NCI-H2196 (cell line): ENCODE measurements around the gene WDFY3.
"Not testable (repeated sequence)": the region's sequence is repeated elsewhere in the genome, so short reads cannot be mapped to it uniquely, and the experiment has no call there.

Experiments
- DNase-seq: peaks from one replicate; lab custom pipeline; 2025; ENCODE audit not compliant: unreplicated experiment; lab: John Stamatoyannopoulos, UW

Gene WDFY3

DNA sequence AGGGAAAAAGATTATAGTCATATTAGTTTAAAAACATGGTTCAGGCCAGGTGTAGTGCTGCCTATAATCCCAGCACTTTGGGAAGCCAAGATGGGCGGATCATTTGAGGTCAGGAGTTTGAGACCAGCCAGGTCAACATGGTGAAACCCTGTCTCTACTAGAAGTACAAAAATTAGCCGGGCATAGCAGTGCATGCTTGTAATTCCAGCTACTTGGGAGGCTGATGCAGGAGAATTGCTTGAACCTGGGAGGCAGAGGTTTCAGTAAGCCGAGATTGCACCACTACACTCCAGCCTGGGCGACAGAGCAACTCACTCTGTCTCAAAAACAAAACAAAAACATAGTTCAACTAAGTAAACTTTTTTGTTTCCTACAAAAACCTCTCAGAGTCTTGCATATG is 283.8 kb downstream of the WDFY3 start:
- not testable (repeated sequence) for DNase-seq

DNA sequence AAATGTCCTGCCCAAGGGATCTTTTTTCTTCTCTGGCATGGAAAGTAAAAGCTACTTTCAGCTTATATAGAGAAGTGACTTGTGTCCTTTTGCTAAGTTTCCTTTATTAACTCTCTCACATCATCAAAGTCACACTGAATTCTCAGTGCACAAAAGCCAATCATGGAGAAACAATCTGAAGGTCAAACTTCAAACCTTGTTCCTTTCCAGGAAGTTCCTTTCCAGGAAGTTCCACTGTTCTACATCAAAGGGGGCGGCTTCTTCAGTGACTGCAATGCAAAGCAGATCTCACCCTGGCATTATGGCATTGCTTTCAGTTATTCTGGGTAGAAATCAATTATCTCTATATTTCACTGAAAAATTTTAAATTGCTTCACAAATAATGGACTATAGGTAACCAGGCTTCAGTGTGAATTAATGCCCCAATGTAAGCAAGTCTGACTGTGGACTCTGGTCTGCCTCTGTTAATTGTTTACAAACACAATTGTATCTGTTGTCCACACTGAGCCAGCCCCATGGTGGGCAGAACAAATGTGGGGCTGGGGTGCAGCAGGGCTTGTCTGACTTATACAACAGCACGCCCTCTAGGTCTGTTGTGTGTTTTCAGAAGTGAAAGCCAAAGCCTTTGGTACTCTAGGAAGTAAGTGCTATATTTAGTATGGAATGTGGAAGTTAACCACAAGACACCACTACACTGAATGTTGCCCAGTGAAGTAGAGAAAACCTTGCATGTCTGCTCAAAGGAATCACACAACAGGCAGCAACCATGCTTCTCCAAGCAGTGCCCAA is 284.8 kb downstream of the WDFY3 start:
- no peak for DNase-seq

DNA sequence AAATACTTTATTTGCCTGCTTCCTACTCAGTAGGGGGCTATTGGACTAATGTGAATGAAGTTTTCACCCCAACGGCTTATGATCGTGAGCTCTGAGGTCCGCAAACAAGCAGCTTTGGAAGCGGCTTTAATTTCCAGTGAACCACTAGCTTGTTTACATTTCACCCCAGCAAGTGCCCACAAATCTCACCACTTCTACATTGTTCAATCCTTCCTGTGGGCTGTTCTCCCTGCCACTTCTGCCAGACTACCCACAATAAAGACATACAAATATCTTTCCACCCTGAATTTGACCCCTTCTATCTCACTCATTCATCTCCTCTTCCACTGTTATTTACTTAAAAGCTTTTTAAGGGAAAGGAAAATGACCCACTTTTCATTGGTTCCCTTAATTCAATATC is 285.5 kb downstream of the WDFY3 start:
- DNase-seq: no peak

DNA sequence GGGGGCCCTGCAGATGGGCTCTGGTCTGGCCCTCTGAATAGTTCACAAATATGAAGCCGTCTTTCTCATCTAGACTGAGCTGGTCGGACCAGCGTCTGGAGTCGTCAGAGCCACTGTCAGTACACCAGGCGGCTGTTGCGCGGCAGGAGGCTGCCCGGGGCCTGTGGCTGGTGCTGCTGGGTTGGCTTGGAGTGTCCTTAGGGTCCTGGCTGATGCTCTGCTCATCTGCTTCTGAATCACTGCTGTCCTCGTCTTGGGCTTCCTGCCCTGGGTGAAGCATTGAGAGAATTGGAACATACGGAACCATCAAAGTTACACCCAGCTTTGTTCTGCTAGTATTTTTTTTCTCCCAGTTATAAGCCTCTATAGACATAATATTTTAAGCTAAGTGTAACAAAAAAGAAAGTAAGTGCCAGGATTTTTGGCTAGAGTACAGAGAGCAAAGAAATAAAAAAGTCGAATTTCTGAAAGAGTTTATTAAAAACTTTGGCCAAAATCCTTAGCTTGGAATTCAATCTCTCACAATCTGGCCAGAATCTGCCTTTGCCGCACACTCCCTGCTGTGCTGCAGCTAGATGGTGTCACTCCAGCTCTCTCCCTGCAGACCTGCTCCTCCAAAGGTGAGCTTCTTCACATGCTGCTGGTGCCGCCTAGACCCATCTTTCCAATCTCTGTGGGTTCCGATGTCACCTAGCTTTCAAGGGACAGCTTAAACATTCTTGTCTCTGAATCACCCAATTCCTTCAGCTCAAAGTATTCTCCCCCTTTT is 287.3 kb downstream of the WDFY3 start:
- DNase-seq: no peak

DNA sequence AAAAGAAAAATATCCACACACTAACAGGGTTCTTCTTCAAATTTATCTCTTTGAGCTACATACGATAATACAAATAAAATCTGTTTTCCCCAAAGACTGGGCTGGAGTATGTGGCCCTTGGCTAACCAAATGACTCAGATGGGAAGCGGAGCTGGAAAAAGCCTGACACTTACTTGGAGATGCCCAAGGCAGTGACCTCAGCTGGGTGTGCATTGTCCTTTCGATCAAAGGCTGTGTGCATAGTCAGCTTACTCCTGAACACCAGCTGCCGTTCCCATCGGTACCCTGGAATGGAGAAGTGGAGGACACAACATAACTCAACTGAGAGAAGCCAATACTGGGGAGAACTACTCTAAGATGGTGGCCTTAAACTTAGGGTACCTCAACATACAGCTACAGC is 288.5 kb downstream of the WDFY3 start:
- no peak for DNase-seq

DNA sequence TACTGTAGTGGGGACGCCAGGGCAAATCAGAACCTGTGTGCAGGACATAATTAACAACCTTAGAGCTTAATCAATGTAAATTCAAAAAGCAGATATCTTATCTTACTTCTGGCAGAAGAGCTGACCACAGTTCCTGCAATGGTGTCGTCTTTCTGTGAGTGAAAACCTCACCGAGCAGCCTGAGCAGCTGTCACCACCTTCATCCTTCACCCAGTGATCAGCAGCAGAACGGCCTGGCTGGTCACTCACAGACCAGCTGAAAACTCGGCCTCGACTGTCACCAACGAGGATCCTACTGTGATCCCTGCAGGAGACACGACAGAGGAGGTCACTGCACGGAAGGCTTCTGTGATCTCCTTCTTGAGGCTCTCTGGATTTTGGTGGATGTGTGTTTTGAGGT is 289.4 kb downstream of the WDFY3 start:
- DNase-seq: no peak

DNA sequence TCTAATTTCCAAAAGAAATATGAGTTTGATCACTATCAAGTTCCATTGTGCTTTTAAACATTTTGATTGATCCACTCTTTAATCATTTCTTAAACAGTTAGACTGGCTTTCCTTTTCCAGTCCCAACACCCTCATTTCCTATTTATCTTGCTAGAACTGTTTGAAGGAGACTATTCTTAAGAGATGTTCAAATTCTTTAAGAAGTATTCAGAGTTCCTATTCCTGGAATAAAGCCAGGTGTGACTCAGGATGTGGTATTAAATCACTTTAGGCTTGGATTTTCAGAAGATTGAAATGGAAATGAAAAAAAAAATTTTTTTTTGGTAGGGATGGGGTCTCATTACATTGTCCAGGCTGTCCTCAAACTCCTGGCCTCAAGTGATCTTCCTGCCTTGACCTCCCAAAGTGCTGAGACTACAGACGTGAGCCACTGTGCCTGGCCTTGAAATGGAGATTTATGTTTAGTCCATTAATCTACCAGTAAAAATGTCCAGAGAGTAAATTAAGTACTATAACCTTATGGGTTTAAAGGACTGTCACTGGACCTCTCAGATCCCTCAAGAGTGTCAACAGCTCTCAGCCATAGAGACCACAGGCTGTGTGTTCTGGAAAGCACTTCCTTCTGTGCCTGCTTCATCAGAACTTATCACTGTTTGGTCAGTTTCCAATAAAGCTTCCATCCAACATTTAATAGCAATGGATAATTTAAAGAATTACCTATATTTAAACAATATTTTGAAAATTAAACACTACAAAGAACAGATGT is 292.8 kb downstream of the WDFY3 start:
- no peak for DNase-seq

DNA sequence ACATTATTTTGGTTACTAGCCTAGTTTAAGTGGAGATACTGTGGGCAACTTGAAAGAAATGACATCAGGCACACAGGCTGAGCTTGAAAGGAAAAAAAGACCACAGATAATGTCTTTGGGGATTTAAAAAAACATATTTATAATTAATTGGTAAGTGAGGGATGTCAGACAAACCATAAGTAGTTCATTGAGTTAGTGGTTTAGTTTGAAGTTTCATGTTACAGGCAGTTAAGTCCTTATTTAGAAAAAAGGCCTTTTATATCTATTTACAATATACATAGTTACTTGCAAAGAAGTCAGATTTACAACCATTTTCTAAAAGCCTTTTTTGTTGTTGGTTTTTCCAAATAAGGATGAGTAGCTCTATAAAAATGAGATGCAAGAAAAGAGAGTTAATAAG is 294.3 kb downstream of the WDFY3 start:
- DNase-seq: no peak

DNA sequence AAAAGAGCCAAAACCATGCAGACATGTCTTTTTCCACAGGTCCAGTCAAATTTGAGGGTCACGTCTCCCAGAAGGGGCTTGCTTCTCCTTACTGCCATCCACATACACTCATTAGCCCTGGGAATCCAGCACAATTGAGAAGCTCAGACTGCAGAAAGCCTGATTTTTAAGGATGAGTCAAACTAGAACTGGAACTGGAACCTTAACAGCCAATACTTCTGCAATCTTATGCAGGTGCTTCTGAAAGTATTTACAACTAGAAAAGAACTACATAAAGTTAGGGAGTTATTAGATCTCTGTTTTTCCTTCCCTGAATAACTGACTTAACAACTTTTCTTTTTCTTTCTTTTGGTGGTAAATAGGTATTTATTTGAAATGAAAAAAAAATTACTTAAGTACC is 297.3 kb downstream of the WDFY3 start:
- no peak for DNase-seq

DNA sequence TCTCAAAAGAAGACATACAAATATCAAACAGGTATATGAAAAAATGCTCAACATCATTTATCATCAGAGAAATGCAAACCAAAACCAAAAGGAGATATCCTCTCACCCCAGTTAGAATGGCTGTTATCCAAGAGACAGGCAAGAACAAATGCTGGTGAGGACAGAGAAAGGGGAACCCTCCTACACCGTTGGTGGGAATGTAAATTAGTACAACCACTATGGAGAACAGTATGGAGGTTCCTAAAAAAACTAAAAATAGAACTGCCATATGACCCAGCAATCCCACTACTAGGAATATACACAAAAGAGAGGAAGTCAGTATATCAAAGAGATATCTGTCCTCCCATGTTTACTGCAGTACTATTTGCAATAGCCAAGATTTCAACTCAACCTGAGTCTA is 300.1 kb downstream of the WDFY3 start:
- no peak for DNase-seq

DNA sequence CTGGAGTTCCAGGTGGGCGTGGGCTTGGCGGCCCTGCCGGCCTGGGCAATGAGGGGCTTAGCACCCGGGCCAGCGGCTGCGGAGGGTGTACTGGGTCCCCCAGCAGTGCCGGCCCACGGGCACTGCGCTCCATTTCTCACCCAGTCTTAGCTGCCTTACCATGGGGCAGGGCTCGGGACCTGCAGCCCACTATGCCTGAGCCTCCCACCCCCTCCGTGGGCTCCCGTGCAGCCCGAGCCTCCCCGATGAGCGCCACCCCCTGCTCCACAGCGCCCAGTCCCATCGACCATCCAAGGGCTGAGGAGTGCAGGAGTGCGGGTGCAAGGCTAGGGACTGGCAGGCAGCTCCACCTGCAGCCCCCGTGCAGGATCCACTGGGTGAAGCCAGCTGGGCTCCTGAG is 301.7 kb downstream of the WDFY3 start:
- DNase-seq: not testable (repeated sequence)

DNA sequence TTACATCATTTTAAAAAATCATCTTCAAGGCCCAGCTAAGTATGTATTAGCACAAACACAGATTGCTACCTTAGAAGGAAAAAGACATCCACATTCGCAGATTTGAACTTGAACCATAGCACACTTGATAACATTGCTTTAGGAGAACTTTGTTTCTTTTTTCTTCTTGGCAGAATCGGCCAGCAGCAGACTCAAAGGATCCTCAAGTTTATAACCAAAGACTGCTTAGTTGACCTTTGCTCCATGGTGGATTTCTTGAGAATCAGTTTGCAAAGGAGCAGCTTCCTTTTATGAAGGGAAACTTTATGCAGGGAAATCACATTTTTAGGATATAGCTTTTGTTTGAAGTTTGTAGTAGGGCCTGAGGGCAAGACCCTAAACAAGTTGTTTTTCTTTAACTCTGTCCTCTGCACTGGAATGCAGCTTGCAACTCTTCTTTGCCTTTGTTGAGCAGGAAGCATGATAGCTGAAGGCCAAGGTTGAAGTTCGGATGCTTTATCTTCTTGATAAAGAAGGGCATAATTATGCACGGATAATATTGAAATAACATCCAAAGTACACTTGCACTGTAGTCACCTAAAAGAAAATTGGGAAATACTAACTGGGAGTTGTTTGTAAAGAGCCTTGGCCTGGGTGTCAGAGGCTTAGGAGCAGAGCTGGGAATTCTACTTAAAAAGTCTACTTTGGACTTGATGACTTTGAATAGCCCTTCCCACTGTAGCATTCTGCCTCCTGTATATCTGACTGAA is 305.1 kb downstream of the WDFY3 start:
- DNase-seq: no peak

DNA sequence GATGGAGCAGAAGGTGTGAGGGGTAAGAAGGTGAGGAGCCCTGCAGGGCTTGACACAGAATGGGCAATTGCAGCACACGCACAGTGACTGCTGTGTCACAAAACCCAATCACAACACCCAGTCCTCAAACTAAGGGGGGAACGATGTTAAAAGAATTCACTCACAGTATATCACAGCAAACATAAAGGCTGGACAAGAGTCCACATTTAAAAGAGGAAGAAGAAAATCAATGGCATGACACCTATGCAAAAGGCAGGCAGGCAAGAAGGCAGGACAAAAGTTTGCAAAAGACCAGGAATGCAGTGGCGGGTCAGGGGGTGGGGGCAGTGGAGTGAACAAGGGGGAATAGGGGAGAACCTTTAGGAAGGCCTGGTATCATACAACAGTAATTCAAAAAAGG is 305.9 kb downstream of the WDFY3 start:
- no peak for DNase-seq

DNA sequence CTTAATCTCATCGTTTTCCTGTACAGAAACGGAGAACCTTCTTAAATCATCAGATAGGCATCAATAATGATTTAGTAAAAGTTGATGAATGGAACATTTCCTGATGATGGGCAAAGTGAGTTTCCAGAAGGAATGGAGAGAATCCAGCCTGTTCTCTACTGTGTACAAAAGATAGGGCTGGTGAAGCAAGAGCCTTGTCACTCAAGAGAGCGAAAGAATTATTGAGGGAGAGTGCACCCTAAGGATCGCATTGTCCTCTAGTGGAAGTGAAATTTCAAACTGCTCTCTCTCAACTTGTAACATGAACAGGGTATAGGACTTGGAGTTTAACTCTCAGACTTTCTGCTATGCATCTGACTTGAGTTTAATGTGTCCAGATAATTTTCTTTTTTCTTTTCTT is 314.0 kb downstream of the WDFY3 start:
- DNase-seq: no peak

DNA sequence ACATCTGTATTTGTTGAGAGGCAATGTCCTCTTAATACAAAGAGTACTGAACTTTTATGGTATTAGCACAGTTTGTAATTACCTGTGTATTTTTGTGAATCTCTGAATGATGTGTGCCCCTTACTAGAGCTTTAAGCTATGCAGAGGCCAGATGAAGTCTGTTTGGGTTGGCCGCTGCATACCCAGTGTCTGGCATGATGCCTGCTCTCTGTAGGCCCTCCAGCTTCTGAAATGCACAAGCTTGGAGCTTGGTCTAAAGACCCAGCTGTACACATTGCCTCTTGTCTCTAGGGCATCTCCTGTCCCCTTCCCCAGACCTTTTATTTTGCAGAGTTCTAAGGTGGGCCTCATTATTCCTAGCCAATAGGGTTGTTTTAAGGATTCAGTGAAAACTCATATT is 315.0 kb downstream of the WDFY3 start:
- no peak for DNase-seq

DNA sequence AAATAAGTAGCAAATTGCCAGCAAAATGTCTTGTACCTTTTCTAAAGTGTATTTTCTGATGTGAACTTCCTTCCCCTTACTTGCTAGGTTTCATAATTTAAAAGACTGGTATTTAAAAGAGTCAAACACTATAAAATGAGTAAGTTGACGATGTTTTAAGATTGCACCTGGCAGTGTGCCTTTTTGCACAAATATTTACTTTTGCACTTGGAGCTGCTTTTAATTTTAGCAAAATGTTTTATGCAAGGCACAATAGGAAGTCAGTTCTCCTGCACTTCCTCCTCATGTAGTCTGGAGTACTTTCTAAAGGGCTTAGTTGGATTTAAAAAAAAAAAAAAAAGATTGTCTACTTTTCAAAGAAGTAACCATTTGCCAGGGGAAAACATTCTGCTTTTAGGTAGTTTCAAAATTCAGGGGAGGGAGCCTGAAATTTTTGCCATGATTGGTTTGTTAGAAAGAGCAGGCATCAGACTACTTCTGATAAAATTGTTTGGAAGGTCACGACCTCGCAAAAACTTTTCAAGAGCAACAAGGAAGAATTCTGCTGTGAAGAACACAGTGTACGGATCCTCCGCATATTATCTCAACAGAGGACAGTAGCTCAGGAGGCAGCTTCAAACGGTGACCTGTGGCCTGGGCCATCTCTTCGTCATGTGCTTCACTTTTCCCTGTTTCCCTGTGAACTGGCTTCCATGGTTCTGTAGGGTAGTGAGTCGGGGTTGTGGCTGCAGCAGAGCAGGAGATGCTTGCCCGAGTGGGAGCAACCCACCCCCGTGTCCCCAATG is 317.4 kb downstream of the WDFY3 start:
- no peak for DNase-seq

DNA sequence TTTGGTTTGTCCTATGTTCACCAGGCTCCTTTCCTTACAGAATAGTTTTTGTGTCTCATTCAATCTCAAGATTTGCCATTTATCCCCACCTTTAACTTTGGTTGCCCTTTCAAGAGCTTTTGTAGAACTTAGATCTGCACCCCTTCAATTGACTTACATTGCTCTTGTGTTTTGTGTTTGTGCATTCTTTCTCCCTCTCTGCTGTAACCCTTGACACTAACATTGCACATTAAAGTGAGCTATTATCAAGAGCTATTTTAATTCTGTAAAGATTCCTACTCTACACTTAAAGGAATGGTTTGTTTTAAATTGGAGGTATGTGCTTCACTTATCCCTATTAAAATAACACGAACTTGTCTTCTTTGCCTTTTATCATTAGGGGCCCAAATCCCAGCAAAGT is 318.3 kb downstream of the WDFY3 start:
- no peak for DNase-seq

DNA sequence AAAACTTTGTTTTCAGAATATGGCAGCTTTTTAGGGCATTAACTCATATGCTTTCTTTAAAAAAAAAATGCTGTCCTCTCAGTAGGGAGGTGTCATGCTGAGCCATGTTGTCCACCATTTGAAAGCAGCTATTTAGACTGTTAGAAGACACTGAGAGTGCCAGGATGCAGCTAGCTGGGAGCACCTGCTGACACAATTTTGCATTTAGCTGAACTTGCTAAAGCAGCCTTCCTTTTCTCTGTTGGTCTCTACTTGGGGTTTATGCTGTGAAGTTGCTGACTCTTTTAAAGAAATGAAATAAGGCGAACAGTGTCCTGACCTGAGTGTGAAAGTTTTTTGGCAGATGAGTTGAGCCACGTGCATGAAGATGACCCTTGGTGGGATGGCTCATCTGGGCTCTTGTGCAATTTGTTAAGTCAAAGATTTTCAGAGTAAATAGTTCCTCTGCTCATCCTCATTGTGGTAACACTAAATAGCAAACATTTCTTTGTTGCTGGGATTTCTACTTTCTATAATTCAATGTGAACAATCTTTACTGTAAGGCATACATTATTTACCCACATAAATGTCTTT is 319.1 kb downstream of the WDFY3 start:
- no peak for DNase-seq

DNA sequence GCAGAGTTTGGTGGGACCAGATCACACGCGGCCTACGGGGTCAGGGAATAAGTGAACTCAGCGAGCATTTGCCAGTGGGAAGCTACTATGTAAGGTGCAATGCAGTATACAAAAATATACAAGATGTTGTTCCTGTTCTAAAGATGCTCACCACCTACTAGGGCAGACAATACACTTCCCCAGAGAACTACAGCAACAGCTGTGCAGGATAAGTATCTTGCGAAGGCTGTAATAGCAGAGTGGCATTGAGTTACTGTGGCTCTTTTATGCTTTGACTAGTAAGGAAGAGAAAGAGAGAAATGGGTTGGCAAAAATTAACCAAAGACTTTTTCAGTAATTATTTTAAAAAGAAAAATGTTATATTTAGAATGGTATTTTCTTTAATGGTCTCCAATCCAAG is 322.4 kb downstream of the WDFY3 start:
- no peak for DNase-seq

DNA sequence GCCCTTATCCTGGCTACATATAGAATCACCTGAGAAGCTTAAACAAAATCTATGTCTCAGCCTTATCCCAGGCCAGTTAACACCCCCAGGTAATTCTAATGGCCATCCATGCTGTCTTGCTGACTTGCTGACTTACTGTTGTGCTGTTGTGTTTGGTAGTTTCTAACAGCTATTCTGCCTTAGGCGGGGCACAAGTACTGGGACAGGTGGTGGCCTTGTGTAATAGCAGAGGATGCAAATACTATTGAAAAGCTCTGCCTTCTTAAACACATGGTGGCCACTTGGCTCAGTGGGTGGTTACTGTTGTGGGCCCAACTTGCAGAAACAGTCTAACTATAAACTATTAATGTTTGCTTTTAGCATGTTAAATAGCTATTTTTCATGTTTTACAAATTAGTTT is 327.3 kb downstream of the WDFY3 start:
- no peak for DNase-seq
